T-helper 1 cell treated with Interleukin-12 subunit alpha and Interleukin-12 subunit beta and Interleukin-4 antibody, amounts not matched to agents 30 ng/mL and 1 ng/mL, for 36 hours (primary cell): ENCODE measurements around the gene XPO5. TPM values are rescaled to one million over a fixed set of nuclear protein-coding genes. Genes with fewer than 3 reads are reported as not detected.
"Not testable (repeated sequence)": the region's sequence is repeated elsewhere in the genome, so short reads cannot be mapped to it uniquely, and the experiment has no call there.

Experiments
- intact Hi-C: fragments of 100-400 bp; cut with micrococcal nuclease; formaldehyde crosslinking; loops from one replicate; pipeline ENCODE4 v1.15.1; 2024
- total RNA-seq: library from RNA; stranded (reverse); gene quantifications from 2 replicates; pipeline ENCODE4 v1.2.3, GENCODE V29; 2022

Gene XPO5
- total RNA-seq, 1 donor from 2014 or later, result 94.6 TPM

DNA sequence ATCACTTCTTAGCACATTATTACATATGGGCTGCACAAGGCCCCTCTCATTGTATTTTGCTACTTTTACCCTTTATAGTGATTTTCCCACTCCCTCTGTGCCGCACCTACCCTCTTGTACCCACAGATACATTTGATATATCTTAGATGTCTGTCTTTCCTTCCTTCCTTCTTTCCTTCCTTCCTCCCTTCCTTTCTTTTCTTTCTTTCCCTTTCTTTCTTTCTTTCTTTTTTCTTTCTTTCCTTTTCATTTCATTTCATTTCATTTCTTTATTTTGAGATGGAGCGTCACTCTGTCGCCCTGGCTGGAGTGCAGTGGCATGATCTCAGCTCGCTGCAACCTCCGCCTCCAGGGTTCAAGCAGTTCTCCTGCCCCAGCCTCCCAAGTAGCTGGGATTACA lies 12.4 kb upstream of the XPO5 start:
- intact Hi-C loops, result no loop called here

DNA sequence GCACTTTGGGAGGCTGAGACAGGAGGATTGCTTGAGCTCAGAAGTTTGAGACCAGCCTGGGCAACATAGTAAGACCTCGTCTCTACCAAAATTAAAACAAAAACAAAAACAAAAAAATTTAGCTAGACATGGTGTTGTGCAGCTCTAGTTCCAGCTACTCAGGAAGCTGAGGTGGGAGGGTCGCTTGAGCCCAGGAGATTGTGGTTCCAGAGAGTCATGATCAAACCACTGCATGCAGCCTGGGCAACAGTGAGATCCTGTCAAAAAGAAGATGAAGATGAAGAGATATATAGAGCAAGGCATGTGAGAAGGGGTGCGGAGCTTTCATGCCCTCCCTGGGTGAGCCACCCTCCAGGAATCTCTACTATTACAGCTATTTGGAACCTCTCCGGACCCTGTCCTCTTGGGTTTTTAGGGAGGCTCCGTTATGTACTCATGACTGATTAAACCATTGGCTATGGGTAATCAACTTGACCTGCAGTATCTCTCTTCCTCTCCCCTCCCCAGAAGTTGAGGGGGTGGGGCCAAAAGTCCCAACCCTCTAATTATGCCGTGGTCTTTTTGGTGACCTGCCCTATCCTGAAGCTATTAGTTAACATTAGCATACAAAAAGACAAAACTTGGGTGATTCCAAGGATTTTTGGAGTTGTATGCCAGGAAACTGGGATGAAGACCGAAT lies 9.2 kb upstream of the XPO5 start:
- intact Hi-C loops, result loop anchor here (1.0 kb wide), 1 partner anchor 9 kb away; the partner anchor contains the start of genes POLH and XPO5

DNA sequence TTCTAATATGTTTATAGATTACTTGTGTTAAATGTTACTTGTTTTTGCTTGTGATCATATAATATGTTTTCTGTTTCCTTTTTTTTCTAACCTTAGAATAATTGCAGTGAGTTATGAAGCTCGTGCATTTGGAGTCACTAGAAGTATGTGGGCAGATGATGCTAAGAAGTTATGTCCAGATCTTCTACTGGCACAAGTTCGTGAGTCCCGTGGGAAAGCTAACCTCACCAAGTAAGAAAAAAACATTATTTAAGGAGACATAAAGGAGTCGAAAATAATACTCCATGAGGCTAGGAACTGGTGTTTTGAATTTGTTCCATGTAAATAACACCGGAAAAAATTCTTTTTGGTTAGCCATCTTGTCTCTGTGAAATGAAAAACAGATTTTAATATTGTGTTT lies 7.1 kb upstream of the XPO5 start:
- intact Hi-C loops, result no loop called here

DNA sequence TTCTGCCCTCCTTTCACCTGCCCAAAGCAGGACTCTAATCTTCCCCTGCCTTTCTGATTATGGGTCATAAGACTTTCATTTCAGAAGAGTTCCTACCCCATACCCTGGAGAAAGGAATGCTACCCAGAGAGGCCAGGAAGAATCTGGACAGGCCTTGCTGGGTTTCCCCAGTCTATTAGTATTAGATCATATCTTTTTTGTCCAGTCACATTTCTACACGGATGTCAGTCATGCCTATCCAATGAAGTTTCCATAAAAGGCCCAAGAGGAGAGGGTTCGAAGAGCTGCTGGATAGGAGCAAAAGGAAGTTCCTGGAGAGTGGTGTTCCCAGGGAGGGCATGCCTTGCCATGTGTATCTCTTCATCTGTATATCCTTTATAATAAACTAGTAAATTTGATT lies 3.3 kb upstream of the XPO5 start:
- intact Hi-C loops, result loop anchor here (5.0 to 10.0 kb wide), 7 partner anchors 212 to 794 kb away; partner anchors contain the start of genes BICRAL, CUL7, HSP90AB1 and KLC4

DNA sequence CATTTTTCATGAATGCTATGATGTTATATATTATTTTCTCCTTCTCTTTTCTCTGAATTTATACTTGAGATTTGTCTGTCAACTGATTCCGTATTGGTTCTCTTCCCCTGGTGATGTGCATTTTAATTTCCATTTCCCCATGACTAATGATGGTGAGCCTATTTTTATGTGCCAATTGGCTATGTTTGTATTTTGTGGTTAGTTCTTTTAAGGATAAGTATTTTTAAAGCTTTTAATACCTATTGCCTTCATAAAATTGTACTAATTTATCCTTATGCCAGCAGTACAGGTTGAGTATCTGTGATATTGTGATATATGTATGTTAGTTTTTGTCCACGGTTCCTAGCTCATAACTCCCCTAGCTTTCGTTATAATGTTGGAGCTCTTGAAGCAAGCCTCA lies 2.9 kb upstream of the XPO5 start:
- intact Hi-C loops, result loop anchor here (5.0 to 10.0 kb wide), 7 partner anchors 211 to 794 kb away; partner anchors contain the start of genes BICRAL, CUL7, HSP90AB1 and KLC4

DNA sequence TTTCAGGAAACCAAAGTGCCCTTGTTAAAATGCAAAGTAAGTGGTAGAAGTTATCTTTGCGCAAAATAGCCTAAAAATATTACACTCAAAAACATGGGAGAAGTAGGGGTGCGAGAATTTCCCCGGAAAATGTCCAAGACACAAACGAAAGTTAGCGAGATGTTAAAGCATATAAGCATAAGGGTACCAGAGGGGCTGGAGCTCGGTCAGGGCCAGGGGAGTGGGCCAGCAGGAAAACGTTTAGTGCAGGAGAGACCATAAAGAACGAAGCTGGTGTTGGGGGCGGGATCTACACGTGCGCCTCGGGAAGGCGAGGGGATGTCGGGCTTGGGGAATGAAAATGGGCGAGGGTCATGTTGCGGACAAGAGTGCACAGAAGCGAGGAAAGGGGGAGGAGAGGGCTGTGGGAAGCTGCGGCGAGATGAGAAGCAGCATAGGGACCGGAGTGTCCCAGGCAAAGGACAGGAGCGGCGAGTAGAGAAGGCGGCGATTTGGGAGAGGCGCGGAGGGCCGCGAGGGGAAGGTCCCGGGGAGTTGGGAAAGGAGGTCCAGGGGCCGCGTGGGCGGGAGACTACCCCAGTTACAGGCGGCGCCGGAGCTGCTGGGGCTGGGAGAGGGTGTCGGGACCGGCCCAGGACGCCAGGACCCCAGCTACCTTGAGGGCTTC lies 600 bp downstream of the XPO5 start:
- intact Hi-C loops, result loop anchor here (2.0 to 10.0 kb wide), 8 partner anchors 148 to 790 kb away; partner anchors contain the start of genes ABCC10, BICRAL, CUL7 and HSP90AB1

DNA sequence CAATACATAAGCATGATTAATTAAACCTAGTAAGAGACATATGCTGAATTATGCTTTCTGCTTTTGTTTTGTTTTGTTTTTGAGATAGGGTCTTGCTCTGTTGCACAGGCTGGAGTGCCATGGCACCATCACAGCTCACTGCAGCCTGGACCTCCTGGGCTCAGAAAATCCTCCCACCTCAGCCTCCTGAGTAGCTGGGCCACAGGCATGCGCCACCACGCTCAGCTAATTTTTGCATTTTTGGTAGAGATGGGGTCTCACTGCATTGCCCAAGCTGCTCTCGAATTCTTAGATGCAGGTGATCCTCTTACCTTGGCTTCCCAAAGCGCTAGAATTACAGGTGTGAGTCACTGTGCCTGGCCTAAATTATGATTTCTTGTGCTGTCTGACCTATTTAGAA lies 3.8 kb downstream of the XPO5 start:
- intact Hi-C loops, result loop anchor here (5.0 to 10.0 kb wide), 4 partner anchors 190 to 787 kb away; partner anchors contain the start of genes BICRAL, CUL7, KLC4 and MRPL2

DNA sequence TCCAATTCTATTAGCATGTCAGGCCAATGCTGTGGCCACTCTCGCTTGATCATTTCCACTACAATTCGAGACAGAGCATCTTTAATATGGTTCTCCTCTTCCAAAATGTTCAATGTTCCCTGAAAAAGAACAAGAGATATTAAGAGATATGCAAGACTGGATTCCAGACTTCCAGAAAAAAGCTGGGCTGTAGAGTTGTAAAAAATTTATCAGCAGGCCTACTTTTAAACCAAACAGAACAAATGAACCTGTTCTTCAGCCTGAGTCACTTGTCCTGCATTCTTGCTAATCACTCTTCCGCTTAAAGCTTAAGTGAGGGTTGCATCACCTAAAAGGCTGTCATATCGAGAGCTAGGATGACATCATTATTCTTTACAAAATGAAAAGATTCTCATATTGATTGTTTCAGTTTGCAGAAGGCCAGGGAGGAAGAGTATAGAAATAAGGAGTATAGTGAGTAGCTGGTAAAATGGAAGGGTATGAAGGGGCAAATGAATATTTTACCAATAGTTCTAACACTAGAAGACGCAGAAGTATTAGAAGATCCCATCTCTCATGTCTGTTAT lies 4.9 kb downstream of the XPO5 start:
- intact Hi-C loops, result loop anchor here (1.0 to 10.0 kb wide), 5 partner anchors 189 to 786 kb away; partner anchors contain the start of genes BICRAL, CUL7, KLC4 and MRPL2

DNA sequence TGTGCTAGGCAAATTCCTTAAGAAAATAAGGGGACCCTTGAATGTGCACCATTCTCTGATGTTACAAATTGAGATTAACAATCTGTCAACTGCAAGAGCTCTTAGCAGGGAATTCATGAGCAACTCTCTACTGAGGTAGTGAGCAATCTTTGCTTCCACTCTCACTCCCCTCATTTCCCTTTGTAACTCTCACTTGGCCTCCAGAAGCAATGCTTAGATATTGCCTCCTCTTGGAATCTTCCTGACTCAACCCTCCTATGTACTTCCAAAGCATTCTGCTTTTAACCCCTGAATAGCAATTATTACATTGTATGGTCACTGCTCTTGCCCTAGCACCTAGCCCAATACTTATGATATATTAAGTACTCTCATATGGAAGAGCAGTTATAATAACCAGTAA lies 16.5 kb downstream of the XPO5 start:
- intact Hi-C loops, result no loop called here

DNA sequence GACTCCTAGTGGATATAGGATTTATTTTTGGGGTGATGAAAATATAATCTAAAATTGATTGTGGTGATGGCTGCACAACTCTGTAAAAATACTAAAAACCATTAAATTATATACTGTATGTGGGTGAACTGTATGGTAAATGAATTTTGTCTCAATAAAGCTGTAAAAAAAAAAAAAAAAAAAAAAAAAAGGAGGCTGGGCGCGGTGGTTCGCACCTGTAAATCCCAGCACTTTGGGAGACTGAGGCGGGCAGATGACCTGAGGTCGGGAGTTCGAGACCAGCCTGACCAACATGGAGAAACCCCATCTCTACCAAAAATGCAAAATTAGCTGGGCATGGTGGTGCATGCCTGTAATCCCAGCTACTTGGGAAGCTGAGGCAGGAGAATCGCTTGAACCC lies 18.2 kb downstream of the XPO5 start:
- intact Hi-C loops, result not testable (repeated sequence)

DNA sequence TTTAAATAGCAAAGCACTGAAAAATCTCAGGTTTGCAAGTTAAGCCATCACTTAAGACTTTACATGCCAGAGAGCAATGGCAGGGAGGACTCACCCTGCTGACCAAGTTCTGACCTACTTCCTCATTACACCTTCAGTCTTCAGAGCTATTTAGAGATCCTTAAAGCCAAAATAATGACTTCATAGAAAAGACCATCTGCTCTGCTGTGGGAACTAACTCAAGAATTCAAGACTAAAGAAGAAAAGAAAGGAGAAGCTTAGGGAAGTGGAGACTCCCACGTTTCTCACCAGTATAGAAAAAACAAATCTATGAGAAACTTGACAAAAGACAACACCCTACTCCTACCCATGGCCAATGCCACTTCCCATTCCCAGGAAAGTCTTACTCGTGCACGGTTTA lies 28.6 kb downstream of the XPO5 start:
- intact Hi-C loops, result no loop called here

DNA sequence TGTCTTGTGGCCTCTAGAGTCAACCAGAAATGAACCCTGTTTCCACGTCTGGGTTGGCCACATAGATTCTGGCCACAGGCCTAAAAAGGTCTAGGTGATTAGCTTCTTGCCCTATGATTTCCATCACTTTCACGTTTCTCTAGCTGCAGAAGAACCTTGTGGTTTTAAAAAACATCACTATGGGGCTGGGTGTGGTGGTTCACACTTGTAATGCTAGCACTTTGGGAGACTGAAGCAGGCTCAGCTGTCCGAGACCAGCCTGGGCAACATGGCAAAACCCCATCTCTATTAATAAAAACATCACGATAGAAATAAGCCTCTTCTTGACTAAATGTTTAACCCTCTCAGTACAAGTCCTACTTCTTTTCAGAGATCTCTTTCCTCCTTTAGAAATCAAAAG lies 31.4 kb downstream of the XPO5 start:
- intact Hi-C loops, result no loop called here

DNA sequence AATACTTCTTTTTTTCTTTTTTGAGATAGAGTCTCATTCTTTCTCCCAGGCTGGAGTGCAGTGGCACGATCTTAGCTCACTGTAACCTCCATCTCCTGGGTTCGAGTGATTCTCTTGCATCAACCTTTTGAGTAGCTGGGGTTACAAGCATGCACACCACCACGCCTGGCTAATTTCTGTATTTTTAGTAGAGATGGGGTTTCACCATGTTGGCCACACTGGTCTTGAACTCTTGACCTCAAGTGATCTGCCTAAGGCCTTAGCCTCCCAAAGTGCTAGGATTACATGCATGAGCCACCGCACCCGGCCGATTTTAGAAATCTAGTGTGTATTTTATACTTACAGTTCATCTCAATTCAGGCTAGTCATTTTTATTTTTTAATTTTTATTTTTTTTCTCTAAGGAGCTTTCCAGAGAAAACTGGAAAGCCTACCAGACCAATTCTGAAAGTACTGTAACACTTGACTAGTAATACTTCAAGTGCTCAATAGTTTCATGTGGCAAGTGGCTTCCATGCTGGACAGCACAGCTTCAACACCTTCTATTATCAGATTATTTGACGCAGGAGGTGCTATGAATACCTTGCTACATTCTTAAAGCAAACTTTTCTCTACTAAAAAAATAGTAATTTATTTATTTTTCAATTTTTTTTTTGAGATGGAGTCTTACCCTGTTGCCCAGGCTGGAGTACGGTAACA lies 33.9 kb downstream of the XPO5 start:
- intact Hi-C loops, result no loop called here

DNA sequence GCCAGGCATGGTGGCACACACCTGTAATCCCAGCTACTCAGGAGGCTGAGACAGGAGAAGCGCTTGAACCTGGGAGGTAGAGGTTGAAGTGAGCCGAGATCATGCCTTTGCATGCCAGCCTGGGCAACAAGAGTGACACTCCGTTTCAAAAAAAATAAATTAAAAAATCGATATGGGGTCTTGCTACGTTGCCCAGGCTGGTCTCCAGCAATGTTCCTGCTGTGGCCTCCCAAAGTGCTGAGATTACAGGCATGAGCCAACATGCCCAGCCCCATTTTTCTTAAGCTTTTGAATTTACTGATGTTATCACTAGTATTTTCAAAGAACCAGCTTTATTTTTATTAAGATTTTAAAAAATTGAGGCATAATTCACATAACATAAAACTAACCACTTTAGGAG lies 35.3 kb downstream of the XPO5 start:
- intact Hi-C loops, result no loop called here

DNA sequence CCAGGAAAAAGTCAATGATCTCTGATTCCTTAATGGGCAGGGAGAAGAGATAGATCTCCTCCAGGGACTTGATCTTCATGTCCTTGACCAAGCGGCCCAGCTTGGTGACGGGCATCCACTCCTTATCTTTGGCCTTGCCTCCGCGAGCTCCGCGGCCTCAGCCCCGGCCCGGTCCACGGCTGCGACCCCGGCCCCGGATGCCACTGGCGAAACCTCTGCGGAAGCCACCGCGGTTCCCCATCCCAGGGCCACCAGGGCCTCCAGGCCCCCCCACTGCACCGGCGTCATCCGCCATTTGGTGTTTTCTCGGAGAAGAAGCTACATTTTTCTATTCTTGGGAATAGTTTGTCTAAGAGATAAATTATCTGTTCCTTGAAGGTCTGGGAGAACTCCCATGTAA lies 36.4 kb downstream of the XPO5 start:
- intact Hi-C loops, result not testable (repeated sequence)

DNA sequence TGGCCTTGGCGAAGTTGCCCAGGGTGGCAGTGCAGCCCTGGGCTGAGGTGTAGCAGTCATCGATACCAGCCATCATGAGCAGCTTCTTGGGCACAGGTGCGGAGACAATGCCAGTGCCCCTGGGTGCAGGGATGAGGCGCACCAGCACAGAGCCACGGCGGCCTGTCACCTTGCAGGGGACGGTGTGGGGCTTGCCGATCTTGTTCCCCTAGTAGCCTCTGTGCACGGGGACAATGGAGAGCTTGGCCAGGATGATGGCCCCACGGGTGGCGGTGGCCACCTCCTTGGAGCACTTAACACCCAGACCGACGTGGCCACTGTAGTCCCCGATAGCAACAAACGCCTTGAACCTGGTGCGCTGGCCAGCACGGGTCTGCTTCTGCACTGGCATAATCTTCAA lies 36.9 kb downstream of the XPO5 start:
- intact Hi-C loops, result not testable (repeated sequence)

DNA sequence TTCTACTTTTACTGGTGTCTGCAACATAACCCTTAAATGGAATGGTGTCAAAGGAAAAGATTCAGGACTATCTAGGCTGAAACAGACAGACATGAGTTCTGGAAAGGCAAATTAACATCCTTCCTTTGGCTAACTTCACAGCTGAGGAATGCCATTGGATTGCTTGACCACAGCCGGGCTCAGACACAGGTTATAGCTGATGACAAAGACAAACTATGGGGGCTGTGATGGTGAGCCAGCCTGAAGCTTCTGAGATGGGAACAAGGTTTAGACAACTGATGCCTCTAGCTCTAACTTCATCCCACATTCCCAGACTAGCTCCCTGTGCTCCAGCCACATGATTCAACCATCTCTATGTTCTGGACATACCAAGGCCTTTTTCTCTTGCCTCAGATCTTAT lies 43.6 kb downstream of the XPO5 start:
- intact Hi-C loops, result no loop called here

DNA sequence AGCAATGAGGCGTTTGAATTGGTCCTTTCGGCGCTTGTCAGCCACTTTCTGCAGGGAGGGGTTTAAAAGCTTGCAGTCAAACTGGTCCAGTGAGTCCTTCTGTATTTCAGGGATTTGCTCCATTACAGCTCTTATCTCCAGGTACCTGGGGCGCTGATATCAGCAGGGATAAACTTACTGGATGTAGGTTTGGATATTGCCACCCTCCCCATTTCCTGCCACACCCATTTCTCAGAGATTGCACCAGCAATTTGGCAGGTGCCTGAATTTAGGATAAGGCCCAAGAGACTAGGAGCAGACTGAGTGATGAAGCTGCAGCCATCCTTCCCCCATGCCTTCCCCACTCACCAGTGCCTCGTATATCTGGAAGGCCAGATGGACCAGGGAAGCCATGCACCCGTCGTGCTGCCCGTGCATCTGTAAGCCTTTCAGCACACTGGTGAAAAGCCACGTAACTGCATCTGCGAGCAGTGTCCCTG lies 51.3 kb downstream of the XPO5 start:
- intact Hi-C loops, result no loop called here

DNA sequence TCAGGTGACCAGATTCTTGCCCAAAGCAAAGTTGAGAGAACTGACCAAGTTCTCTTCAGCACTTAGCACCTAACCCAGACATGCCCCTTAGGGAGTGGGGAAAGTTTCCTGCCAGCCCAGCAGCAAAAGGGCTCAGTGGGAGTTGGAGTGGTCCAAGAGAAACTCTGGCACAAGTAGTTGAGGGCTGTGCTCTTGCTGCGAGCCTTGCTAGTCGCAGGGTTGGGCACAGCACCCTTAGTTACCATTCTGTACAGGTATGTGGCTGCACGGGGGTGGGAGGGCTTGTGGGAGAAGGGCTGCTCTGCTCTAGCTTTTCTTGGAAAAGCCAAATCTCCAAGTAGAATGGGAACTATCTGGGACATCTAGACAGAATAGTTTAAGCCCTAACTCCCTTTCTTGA lies 52.6 kb downstream of the XPO5 start:
- intact Hi-C loops, result no loop called here

DNA sequence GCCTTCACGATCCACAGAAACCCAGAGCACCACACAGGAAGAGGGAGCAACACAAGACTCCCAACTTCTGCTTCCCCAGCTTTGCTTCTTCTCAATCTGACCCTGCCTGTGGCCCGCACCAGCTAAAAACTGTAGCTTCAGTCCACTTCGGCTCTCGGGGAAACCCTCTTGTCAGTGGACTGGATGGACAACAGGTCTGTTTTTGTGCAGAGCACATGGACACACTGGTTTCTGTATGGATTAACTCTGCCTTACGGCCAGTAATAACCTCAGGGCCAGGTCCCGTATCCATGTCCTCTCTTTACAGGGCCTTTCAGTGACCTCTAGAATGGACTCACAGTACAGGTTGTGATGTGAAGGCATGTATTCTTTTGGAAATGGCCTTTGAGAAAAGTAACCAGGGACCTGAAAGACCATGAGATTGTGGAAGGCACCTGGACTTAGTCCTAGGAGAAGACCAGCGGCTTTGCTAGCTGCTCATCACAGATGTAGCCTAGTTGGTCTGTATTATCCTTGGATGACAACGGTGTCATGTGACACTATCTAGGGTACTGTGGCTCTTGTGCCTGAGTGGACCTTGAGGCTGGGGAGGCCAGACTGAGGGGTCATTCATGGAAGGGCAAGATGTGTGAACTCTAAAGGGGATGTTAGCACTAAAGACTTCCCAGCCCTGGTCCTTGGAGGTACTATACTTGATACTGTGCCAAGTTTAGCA lies 53.1 kb downstream of the XPO5 start:
- intact Hi-C loops, result no loop called here

DNA sequence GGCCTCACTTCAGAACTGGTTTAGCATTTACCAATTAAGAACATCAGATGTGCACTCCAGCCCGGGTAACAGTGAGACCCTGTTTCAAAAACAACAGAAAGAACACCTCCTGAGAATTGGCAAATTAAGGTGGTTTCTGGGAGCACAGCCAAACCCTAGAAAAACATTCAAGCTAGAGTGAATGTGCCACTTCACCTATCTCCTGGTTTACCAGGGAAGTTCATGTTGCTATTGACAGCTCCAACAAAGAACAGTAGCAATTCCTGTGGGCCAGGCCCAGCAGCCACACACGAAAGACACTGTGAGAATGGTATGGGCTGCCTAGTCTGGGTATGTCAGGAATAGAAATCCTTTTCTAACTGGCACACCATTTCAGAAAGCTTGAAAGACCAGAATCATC lies 54.0 kb downstream of the XPO5 start:
- intact Hi-C loops, result no loop called here
